Activated CD4-positive, CD25-positive, alpha-beta regulatory T cell (primary cell): Measurements from ENCODE around the gene IFT122.

Experiments
- DNase-seq, 4 experiments: peaks; one replicate each; lab custom pipeline; 2025; lab: John Stamatoyannopoulos, UW

IFT122 gene

GRCh38 chr3:129518038-129518561, 78.1 kb downstream of the IFT122 start:
- DNase-seq = no peak

DNA sequence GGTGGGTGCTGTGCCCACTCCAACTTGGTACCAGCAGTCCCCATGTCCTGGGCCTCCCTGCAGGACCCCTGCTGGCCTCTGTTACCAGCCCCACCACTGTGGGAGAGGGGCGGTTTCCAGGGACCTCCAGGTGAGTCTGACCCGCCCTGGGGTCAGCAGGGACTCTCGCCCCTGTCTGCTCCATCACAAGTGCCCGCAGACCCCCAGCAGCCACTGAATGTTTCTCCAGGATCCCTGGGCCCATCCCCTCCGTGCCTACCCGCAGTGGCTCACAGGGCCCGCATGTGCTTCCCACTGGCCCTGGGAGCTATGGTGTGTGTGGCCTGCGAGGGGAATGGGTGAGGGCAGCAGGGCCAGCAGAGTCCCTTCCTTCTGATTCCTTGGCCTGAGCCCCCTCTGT, 78.6 kb downstream of the IFT122 start:
- no peak for DNase-seq

DNA sequence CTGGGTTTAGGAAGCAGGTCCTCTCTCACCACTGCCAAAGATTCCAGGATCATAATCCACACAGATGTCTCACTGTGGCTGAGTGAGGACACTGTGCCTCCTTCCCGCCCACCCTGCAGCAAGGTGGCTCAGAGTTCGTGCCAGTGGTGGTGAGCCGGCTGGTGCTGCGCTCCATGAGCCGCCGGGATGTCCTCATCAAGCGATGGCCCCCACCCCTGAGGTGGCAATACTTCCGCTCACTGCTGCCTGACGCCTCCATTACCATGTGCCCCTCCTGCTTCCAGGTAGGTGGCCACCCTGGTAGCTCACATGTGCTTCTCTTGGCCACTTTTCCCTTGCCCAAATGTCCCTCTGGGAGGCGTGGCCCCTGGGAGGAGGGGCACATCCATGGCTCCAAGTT, 79.4 kb downstream of the IFT122 start:
- no peak for DNase-seq

DNA sequence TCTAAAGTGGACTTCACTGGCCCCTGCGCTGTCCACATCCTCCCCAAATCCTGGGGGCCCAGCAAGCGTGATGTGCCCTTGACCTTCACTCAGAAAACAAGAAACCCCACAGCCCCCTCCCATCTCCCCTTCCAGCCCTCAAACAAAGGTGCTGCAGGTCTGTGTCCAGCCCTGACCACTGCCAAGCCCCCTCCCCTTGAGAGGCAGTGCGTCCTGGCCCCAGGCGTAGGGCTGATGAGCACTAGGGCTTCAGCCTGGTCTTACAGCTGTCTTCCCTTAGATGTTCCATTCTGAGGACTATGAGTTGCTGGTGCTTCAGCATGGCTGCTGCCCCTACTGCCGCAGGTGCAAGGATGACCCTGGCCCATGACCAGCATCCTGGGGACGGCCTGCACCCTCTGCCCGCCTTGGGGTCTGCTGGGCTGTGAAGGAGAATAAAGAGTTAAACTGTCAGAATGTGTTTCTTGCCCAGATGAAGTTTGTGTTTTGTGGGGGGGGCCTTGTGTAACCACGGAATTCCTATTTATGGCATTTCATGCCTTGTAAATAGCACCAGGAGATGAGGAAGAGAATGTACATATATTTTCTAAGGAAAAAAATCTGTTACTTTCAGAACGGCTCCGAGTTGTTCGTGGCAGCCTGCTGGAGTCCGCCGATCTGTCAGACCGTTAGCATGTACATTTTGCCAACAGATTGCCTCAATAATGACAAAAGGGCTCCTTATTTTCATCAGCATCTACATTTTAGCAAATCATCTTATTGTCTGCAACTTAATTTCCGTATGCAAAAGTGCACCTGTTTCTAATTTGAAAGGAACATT, 80.1 kb downstream of the IFT122 start:
- no peak for DNase-seq

GRCh38 chr3:129520960-129521359, 80.9 kb downstream of the IFT122 start:
- DNase-seq = no peak

- no peak for DNase-seq
Observed at GRCh38 chr3:129521611-129522010, 81.6 kb downstream of the IFT122 start.

GRCh38 chr3:129522953-129523352, 82.9 kb downstream of the IFT122 start:
- DNase-seq = no peak

GRCh38 chr3:129524081-129524480, 84.1 kb downstream of the IFT122 start:
- no peak for DNase-seq

GRCh38 chr3:129525341-129525968, 85.4 kb downstream of the IFT122 start:
- no peak for DNase-seq

- DNase-seq = no peak
Observed at GRCh38 chr3:129526121-129526900, 86.3 kb downstream of the IFT122 start.

- DNase-seq = no peak
Observed at GRCh38 chr3:129527262-129527661, 87.2 kb downstream of the IFT122 start.

DNA sequence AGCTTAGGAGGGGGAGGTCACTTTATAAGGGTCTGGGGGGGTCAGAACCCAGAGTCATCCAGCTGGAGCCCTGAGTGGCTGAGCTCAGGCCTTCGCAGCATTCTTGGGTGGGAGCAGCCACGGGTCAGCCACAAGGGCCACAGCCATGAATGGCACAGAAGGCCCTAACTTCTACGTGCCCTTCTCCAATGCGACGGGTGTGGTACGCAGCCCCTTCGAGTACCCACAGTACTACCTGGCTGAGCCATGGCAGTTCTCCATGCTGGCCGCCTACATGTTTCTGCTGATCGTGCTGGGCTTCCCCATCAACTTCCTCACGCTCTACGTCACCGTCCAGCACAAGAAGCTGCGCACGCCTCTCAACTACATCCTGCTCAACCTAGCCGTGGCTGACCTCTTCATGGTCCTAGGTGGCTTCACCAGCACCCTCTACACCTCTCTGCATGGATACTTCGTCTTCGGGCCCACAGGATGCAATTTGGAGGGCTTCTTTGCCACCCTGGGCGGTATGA, 88.6 kb downstream of the IFT122 start, which contains the start of gene RHO:
RHO (plus strand) TSS at position 51 of the 512 bp plus-strand sequence; CDS start at position 146, 95 bp downstream.
- DNase-seq = no peak

- no peak for DNase-seq
Observed at GRCh38 chr3:129529436-129530210, 89.6 kb downstream of the IFT122 start.

DNA sequence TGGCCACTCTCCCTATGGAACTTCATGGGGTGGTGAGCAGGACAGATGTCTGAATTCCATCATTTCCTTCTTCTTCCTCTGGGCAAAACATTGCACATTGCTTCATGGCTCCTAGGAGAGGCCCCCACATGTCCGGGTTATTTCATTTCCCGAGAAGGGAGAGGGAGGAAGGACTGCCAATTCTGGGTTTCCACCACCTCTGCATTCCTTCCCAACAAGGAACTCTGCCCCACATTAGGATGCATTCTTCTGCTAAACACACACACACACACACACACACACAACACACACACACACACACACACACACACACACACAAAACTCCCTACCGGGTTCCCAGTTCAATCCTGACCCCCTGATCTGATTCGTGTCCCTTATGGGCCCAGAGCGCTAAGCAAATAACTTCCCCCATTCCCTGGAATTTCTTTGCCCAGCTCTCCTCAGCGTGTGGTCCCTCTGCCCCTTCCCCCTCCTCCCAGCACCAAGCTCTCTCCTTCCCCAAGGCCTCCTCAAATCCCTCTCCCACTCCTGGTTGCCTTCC, 90.3 kb downstream of the IFT122 start:
- DNase-seq = no peak

GRCh38 chr3:129530821-129531220, 90.8 kb downstream of the IFT122 start:
- DNase-seq = no peak

DNA sequence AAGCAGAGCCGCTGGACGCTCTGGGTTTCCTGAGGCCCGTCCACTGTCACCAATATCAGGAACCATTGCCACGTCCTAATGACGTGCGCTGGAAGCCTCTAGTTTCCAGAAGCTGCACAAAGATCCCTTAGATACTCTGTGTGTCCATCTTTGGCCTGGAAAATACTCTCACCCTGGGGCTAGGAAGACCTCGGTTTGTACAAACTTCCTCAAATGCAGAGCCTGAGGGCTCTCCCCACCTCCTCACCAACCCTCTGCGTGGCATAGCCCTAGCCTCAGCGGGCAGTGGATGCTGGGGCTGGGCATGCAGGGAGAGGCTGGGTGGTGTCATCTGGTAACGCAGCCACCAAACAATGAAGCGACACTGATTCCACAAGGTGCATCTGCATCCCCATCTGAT, 91.7 kb downstream of the IFT122 start:
- no peak for DNase-seq

GRCh38 chr3:129532261-129532660, 92.2 kb downstream of the IFT122 start:
- DNase-seq = no peak

DNA sequence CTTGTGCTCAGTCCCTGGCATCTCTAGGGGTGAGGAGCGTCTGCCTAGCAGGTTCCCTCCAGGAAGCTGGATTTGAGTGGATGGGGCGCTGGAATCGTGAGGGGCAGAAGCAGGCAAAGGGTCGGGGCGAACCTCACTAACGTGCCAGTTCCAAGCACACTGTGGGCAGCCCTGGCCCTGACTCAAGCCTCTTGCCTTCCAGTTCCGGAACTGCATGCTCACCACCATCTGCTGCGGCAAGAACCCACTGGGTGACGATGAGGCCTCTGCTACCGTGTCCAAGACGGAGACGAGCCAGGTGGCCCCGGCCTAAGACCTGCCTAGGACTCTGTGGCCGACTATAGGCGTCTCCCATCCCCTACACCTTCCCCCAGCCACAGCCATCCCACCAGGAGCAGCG, 93.4 kb downstream of the IFT122 start:
- DNase-seq = no peak

- DNase-seq = no peak
Observed at GRCh38 chr3:129534428-129535027, 94.5 kb downstream of the IFT122 start.

- DNase-seq = no peak
Observed at GRCh38 chr3:129535075-129535474, 95.1 kb downstream of the IFT122 start.

DNA sequence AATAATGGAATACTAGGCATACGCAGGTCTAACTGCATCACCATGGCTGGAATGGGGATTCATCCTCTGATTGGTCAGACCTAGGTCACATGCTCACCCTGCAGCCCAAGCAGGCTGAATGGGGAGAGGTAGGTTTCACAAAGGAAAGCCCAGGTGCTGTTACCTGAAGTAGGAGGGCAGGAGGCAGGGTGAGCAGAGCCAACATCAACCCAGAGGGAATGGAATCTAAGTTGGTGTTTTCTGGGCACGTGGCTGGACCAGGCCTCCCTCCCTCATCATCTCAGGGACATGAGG, 96.3 kb downstream of the IFT122 start:
- DNase-seq = no peak
